H1 (cell line): ENCODE results near the gene RASGRP4. TPM values are rescaled to one million over a fixed set of nuclear protein-coding genes. Genes with fewer than 3 reads are reported as not detected.

Experiments
- CTCF ChIA-PET: fragments of 300-600 bp; sonication (Branson Sonifier 250); formaldehyde crosslinking; loops from one replicate; lab custom pipeline; 2021; ENCODE audit not compliant: partially characterized antibody; lab: Charles Lee
- POLR2A ChIA-PET: fragments of 300-600 bp; sonication (Branson Sonifier 250); formaldehyde crosslinking; loops from one replicate; lab custom pipeline; 2021; ENCODE audit warnings: inconsistent platforms; ENCODE audit not compliant: partially characterized antibody; lab: Charles Lee
- DNase-seq, 2 experiments: peaks; one replicate each; pipeline versions ENCODE4 v3.0.0 to v3.0.0-alpha.2; 2010 to 2022; ENCODE audit warnings: low spot score in 2 of 2, low read depth in 1 of 2, mixed read lengths in 1 of 2
- FAIRE-seq: peaks from 2 replicates; lab custom pipeline; 2011; peaks lifted over from hg19 to GRCh38; lab: Jason Lieb, UNC
- H2AFZ ChIP-seq: 2 replicates; pipeline ENCODE4 v1.8.1; 2012; ENCODE audit warnings: low read length, inconsistent platforms
- H2AK5ac ChIP-seq: 2 replicates; pipeline ENCODE4 v1.6.1; 2013; ENCODE audit warnings: low read depth, low read length
- H2BK120ac ChIP-seq: replicated peaks from 2 replicates; pipeline ENCODE3; 2013; ENCODE audit warnings: low read depth, low read length, inconsistent platforms
- H2BK12ac ChIP-seq: 2 replicates; pipeline ENCODE4 v1.6.1; 2013; ENCODE audit warnings: low read depth, low read length
- H2BK15ac ChIP-seq: 2 replicates; pipeline ENCODE4 v1.6.1; 2013; ENCODE audit warnings: low read length
- H2BK20ac ChIP-seq: 2 replicates; pipeline ENCODE4 v1.6.1; 2013; ENCODE audit warnings: low read length
- H2BK5ac ChIP-seq: 2 replicates; pipeline ENCODE4 v1.6.1; 2013; ENCODE audit warnings: low read depth, low read length
- H3K14ac ChIP-seq: 2 replicates; pipeline ENCODE4 v1.6.1; 2013; ENCODE audit warnings: inconsistent platforms; ENCODE audit not compliant: insufficient read length
- H3K18ac ChIP-seq: 2 replicates; pipeline ENCODE4 v1.6.1; 2013; ENCODE audit warnings: low read length; ENCODE audit errors: extremely low read depth
- H3K23ac ChIP-seq: 2 replicates; pipeline ENCODE4 v1.6.1; 2013; ENCODE audit warnings: inconsistent platforms; ENCODE audit not compliant: insufficient read length
- H3K23me2 ChIP-seq: 2 replicates; pipeline ENCODE4 v1.6.1; 2013; ENCODE audit warnings: low read depth, low read length
- H3K27ac ChIP-seq: 2 replicates; pipeline ENCODE4 v1.6.1; 2011; ENCODE audit warnings: low read depth, low read length, inconsistent platforms
- H3K27me3 ChIP-seq, 4 experiments: replicated peaks in 1 of 4; 1 replicate in 1 of 4; 2 replicates in 3 of 4; pipeline versions ENCODE4 v1.6.1 to v1.8.1; 2011 to 2013; ENCODE audit warnings: low read length in 3 of 4, mild to moderate bottlenecking in 3 of 4, inconsistent platforms in 2 of 4, mixed read lengths in 2 of 4, moderate library complexity in 1 of 4; ENCODE audit not compliant: control insufficient read depth in 3 of 4, insufficient read depth in 3 of 4; ENCODE audit errors: extremely low read depth in 1 of 4
- H3K36me3 ChIP-seq, 4 experiments: 2 replicates each; pipeline versions ENCODE4 v1.6.1 to v1.8.1; 2011 to 2013; ENCODE audit warnings: mild to moderate bottlenecking in 4 of 4, low read length in 3 of 4, moderate library complexity in 2 of 4, control low read depth in 1 of 4, inconsistent platforms in 1 of 4; ENCODE audit not compliant: insufficient read depth in 4 of 4, control insufficient read depth in 2 of 4
- H3K4ac ChIP-seq: replicated peaks from 2 replicates; pipeline ENCODE3; 2013; ENCODE audit warnings: low read length, low read depth, mixed read lengths, inconsistent platforms; ENCODE audit not compliant: insufficient read length
- H3K4me1 ChIP-seq, 4 experiments: replicated peaks in 1 of 4; 1 replicate in 1 of 4; 2 replicates in 3 of 4; pipeline versions ENCODE4 v1.6.1 to v1.8.1; 2011 to 2013; ENCODE audit warnings: low read length in 3 of 4, inconsistent platforms in 2 of 4, mixed read lengths in 1 of 4; ENCODE audit not compliant: insufficient read depth in 4 of 4, control insufficient read depth in 3 of 4
- H3K4me2 ChIP-seq, 2 experiments: 2 replicates each; pipeline versions ENCODE4 v1.6.1 to v1.8.1; 2011 to 2013; ENCODE audit warnings: low read depth in 2 of 2, low read length in 2 of 2, control low read depth in 1 of 2, inconsistent platforms in 1 of 2, mild to moderate bottlenecking in 1 of 2; ENCODE audit not compliant: insufficient read depth in 1 of 2
- H3K4me3 ChIP-seq, 4 experiments: fragments of 200-600, 300-600 bp in 1 of 4; sonication (generic), shearing (Covaris generic), sonication (Bioruptor Twin) in 1 of 4; 2 replicates each; pipeline versions ENCODE4 v1.5.1 to v1.8.1; 2011 to 2016; ENCODE audit warnings: low read length in 4 of 4, low read depth in 3 of 4, control low read depth in 2 of 4, inconsistent platforms in 2 of 4, mild to moderate bottlenecking in 2 of 4, mixed read lengths in 1 of 4, moderate library complexity in 1 of 4; ENCODE audit not compliant: insufficient read depth in 2 of 4; ENCODE audit errors: extremely low read depth in 1 of 4
- H3K56ac ChIP-seq: replicated peaks from 2 replicates; pipeline ENCODE3; 2013; ENCODE audit warnings: low read depth, mild to moderate bottlenecking, mixed read lengths, low read length, inconsistent platforms; ENCODE audit not compliant: insufficient read length
- H3K79me1 ChIP-seq: 2 replicates; pipeline ENCODE4 v1.6.1; 2013; ENCODE audit warnings: low read depth, low read length, control low read depth
- H3K79me2 ChIP-seq, 2 experiments: 2 replicates each; pipeline versions ENCODE4 v1.6.1 to v1.8.1; 2012 to 2013; ENCODE audit warnings: low read length in 2 of 2, mild to moderate bottlenecking in 2 of 2, inconsistent platforms in 1 of 2; ENCODE audit not compliant: insufficient read depth in 2 of 2, control insufficient read depth in 1 of 2
- H3K9ac ChIP-seq, 4 experiments: replicated peaks in 1 of 4; 1 replicate in 1 of 4; 2 replicates in 3 of 4; pipeline versions ENCODE4 v1.6.1 to v1.8.1; 2011 to 2013; ENCODE audit warnings: low read depth in 3 of 4, low read length in 3 of 4, control low read depth in 2 of 4, mild to moderate bottlenecking in 2 of 4, moderate library complexity in 2 of 4, inconsistent platforms in 1 of 4; ENCODE audit errors: extremely low read depth in 1 of 4
- H3K9me3 ChIP-seq, 2 experiments: 2 replicates each; pipeline versions ENCODE4 v1.6.1 to v1.8.1; 2012 to 2013; ENCODE audit warnings: mild to moderate bottlenecking in 2 of 2, moderate library complexity in 2 of 2, control low read depth in 1 of 2, inconsistent platforms in 1 of 2, low read depth in 1 of 2, low read length in 1 of 2, mixed read lengths in 1 of 2; ENCODE audit not compliant: insufficient read depth in 2 of 2
- H4K20me1 ChIP-seq, 2 experiments: replicated peaks in 1 of 2; 2 replicates each; pipeline versions ENCODE3 to v1.8.1; 2011 to 2013; ENCODE audit warnings: inconsistent platforms in 2 of 2, low read length in 2 of 2, mild to moderate bottlenecking in 1 of 2; ENCODE audit not compliant: insufficient read depth in 2 of 2, control insufficient read depth in 1 of 2
- H4K5ac ChIP-seq: 2 replicates; pipeline ENCODE4 v1.6.1; 2013; ENCODE audit warnings: low read length, low read depth, mixed read lengths, inconsistent platforms; ENCODE audit not compliant: insufficient read length
- H4K8ac ChIP-seq: 2 replicates; pipeline ENCODE4 v1.8.0; 2013; ENCODE audit warnings: mild to moderate bottlenecking, moderate library complexity, low read length, inconsistent platforms; ENCODE audit not compliant: insufficient read depth; ENCODE audit errors: extremely low read depth
- H4K91ac ChIP-seq: replicated peaks from 2 replicates; pipeline ENCODE3; 2013; ENCODE audit warnings: low read length, mixed read lengths, inconsistent platforms; ENCODE audit not compliant: insufficient read length
- GTF2F1 ChIP-seq: IDR thresholded peaks from 2 replicates; pipeline ENCODE4 v1.6.1; 2012; ENCODE audit warnings: low read depth, low read length, improper control_type of control experiment, borderline replicate concordance
- SIX5 ChIP-seq: IDR thresholded peaks from 2 replicates; pipeline ENCODE4 v1.6.1; 2011; ENCODE audit warnings: mild to moderate bottlenecking, low read depth, low read length
- SP1 ChIP-seq: IDR thresholded peaks from 2 replicates; pipeline ENCODE4 v1.6.1; 2011; ENCODE audit warnings: low read depth, low read length
- WGBS, 2 experiments: shearing (Covaris generic) in 1 of 2; methylation state at CpG; one replicate each; pipeline versions ENCODE4 v1.1.6 to v1.1.7; 2013 to 2015; ENCODE audit warnings: low lambda C conversion rate in 2 of 2, mixed read lengths in 2 of 2, inconsistent platforms in 1 of 2, low coverage in 1 of 2, missing lambda C conversion rate in 1 of 2; ENCODE audit not compliant: insufficient replicate concordance in 2 of 2, insufficient coverage in 1 of 2, insufficient read length in 1 of 2; ENCODE audit errors: extremely low coverage in 1 of 2, missing lambda C conversion rate in 1 of 2; 5-methylcytosine and 5-hydroxymethylcytosine counted together
- polyA plus RNA-seq, 7 experiments: library from polyadenylated mRNA; depleted of rRNA in 3 of 7; stranded (reverse) in 5 of 7; unstranded in 2 of 7; fragments of >200 nt in 5 of 7; fragments of 200-250 nt in 2 of 7; gene quantifications; 1 replicate in 5 of 7; 2 replicates in 1 of 7; 4 replicates in 1 of 7; pipeline versions ENCODE4 v1.2.1 to v1.2.3, GENCODE V29; 2011 to 2013; ENCODE audit warnings: missing spikeins in 2 of 7, mixed read lengths in 2 of 7
- total RNA-seq: library from RNA; stranded (reverse); fragmentation: NEBNext Ultra II Directional; extraction: Animal tissue kit (Norgen Biotek cat#: 25700); gene quantifications from 2 replicates; pipeline ENCODE4 v1.2.1, GENCODE V29; 2021
- TF ChIP-seq, protein P1 (sequence below): IDR thresholded peaks from 2 replicates; pipeline ENCODE4 v1.6.1; 2012; ENCODE audit warnings: low read length, inconsistent platforms

RASGRP4 gene
- total and polyA plus RNA-seq, 2 of the 8 experiments (the other 6 are each of a cell fraction or from before 2014, with no cell fraction given) = 1.9 to 3.1 TPM

DNA sequence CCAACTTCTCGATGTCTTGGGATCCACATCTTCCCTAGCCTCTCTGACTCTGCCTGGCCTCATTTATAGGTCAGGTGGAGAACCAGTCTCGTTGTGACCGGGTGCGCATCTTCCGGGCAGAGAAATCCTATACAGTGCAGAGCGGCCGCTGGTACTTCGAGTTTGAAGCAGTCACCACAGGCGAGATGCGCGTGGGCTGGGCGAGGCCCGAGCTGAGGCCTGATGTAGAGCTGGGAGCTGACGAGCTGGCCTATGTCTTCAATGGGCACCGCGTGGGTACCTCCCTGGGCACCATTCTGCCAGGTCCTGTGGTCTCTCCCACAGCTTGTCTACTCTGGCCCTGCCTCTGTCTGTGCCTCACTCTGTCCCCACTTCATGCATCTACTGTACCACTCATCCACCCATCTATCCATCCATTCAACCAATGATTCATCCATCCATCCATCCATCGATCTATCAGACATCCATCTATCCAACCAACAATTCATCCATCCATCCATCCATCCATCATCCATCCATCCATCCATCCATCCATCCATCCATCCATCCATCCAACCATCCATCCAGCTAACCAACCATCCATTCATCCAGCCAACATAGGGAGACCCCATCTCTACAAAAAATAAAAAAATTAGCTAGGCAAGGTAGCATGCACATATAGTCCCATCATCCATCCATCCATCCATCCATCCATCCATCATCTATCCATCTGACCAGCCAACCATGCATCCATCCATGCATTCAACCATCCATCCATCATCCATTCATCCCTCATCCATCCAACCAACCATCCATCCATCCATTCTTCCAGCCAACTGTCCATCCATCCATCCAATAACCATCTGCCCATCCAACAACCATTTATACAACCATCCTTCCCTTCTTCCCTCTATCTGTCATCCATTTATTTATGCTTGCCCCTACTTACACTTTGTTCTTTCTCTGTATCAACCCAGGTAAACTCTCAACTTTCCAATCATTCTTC, 41.8 kb upstream of the RASGRP4 start:
- CTCF ChIA-PET = interaction anchor here (1.0 kb wide), 1 partner anchor 13 kb away, joined by 6 read pairs; no protein-coding TSS in a partner anchor
- Histone ChIP-seq H3K23ac (no peak overlapping the region), H4K20me1 (peaks cover 0 to 2% of the 10 kb centered on the region in 2 experiments), H3K36me3 (peaks cover 6 to 42% (median 20%) of the 10 kb centered on the region in 4 experiments; a peak in 7 of 8 replicates), H3K4me2 (no peak overlapping the region), H4K5ac (no peak overlapping the region), H3K56ac (no peak overlapping the region), H2BK15ac (no peak overlapping the region), H4K8ac (no peak overlapping the region)
- WGBS, 2 experiments = 94 to 100% methylated on average over 1 to 17 of the region's 17 CpGs
- no peak for DNase-seq
- TF ChIP-seq SIX5 = no peak
- TF ChIP-seq SP1 = no peak
- TF ChIP-seq GTF2F1 = no peak
- TF ChIP-seq, protein P1, sequence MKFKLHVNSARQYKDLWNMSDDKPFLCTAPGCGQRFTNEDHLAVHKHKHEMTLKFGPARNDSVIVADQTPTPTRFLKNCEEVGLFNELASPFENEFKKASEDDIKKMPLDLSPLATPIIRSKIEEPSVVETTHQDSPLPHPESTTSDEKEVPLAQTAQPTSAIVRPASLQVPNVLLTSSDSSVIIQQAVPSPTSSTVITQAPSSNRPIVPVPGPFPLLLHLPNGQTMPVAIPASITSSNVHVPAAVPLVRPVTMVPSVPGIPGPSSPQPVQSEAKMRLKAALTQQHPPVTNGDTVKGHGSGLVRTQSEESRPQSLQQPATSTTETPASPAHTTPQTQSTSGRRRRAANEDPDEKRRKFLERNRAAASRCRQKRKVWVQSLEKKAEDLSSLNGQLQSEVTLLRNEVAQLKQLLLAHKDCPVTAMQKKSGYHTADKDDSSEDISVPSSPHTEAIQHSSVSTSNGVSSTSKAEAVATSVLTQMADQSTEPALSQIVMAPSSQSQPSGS = no peak
- TF ChIP-seq, all 59 proteins: peak for 0
- Histone ChIP-seq H3K4ac (no peak overlapping the region), H2AFZ (no peak overlapping the region), H3K18ac (no peak overlapping the region), H2BK12ac (no peak overlapping the region), H2BK20ac (no peak overlapping the region), H3K4me1 (peaks cover 0 to 3% (median 0%) of the 10 kb centered on the region in 4 experiments; a peak in 1 of 7 replicates), H3K79me1 (no peaks in the 10 kb centered on the region), H3K27ac (no peak overlapping the region), H2BK5ac (no peak overlapping the region), H4K91ac (no peak overlapping the region), H3K27me3 (no peaks in the 10 kb centered on the region), H2BK120ac (no peak overlapping the region), H3K14ac (no peak overlapping the region), H3K4me3 (no peak overlapping the region), H2AK5ac (no peak overlapping the region), H3K79me2 (no peaks in the 10 kb centered on the region), H3K9me3 (no peaks in the 10 kb centered on the region), H3K23me2 (peaks cover 6% of the 10 kb centered on the region; the same call in 1 of the 2 replicates), H3K9ac (no peak overlapping the region)
- POLR2A ChIA-PET = interaction anchor here (1.7 to 2.4 kb wide), 2 partner anchors 11 to 14 kb away, joined by 4 to 8 read pairs; no protein-coding TSS in a partner anchor
- FAIRE-seq = no peak
